NCI-H128 (cell line): ENCODE data around the gene DLG1.

Experiments used
- DNase-seq: peaks from one replicate; lab custom pipeline; 2025; ENCODE audit not compliant: unreplicated experiment; lab: John Stamatoyannopoulos, UW

DLG1 gene

DNA sequence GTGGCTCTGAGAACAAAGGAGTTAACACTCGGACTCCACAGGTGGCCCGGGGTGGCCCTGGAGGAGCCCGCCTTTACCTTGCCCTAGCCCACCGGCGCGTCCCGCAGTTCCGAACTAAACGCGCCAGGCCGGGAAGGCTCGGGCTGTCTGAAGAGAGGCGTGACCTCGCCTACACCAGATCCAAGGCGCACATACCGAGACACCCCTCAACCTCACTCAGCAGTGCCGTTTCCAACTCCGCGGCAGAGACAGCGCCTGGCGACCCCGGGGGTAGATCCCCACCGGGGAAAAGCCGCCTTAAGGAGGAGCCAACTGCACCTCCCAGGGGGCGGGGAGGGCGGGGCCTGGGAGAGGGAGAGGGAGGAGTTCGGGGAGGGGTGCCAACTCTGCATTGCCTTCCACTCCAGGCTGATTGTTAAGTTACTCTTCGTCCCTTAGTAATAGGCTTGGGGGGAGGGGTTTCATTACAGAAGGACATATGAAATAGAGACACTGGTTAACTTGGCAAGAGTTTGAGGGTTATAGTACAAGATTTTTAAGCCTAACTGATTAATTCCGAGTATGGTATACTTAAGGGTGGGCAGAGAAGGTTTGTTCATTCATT lies at the start of gene DLG1:
DLG1 (minus strand) TSS at position 272 of the 604 bp plus-strand sequence. CDS start 1,408 bp downstream, outside the sequence.
- DNase-seq: peak; percentile 57

DNA sequence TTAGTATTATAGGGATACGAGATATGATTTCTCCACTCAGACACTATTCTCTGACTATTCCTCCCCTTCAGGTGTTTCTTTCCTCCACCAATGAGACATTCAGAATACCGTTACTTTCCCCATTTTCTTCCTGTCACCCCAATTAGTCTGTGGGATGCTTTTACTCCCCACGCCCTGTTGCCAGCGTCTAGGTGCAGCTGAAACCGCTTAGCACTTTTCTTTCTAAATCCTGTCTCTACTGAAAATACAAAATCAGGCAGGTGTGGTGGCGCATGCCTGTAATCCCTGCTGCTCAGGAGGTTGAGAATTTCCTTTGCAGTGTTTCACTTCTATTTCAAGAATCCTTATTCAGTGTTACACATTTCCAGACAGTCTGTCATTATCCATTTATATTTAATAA lies 49.6 kb upstream of the DLG1 start:
- no peak for DNase-seq

DNA sequence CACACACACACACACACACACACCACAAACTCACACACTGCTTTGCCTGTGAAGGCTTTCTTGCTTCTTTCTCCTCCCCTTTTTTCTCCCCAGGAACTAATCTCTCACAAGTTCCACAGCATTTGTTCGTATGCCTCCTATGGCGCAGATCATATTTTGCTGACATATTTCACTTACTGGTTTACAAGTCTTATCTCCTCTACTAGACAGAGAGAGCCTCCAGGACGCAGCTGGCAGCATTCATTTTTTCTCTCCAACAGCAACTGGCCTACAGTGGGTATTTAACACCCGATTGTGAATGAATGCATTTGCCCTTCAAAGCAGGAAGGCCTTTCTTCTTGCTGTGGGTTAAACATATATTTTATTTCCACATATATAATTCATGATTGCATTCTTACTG lies 47.0 kb upstream of the DLG1 start:
- no peak for DNase-seq

DNA sequence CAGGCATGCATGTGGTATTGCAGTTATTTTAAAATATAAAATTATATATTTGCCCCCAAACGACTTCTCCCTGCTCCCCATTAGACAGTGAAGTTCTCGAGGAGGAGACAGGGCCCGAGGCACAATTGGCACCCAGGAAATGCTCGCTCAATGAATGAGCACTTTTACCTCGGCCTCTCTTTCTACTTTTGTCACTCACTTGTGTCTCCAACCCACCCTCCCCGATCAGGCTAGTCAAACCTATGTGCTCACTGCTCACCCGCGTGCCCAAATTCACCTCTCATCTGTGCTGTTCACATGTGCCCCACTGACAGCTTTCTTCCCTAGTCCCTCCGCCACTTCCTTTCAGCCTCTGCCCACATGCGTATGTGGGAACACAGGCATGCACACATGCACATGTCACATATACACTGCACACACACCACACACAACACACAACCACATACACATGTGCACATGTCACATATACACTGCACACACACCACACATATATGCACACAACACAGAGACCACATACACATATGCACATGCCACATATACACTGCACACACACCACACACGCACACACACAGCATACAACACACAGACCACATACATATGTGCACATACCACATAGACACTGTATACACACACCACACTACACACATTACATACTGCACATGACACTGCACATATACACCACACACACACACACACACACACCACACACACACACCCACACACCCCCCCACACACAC lies 46.3 kb upstream of the DLG1 start:
- no peak for DNase-seq

DNA sequence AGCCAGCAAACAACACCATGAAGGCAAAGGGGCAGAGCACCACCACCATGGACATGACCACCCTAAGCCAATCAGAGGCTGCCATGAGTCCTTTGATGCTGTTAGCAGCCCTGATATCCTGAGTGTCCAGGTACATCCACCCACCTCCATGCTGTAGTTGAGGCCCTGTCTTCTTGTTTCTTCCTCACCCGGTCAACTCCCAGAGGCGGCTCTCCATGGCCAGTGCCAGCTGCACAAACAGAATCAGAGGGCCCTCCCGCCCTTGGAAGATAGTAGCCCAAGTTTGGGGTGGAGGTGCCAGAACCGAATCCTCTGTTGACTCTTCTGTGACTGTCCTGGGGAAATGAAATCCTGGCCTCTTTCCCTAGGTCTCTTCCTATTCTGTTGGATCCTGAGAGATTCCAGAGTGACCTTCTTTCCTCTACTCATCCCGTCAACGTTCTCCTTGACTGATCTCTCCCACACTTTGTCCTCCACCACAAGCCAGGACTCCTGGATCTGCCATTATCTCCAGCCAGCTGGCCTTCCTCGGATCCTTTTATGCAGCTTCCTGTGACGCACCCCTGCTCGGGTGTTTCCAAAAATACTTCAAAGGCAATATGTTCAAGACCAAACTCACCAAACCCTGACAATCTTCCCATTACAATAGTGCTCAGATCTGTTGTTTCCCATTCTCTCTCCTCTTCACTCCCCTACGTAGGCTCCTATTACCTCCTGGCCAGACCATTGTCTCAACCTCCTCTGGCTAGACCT lies 45.4 kb upstream of the DLG1 start:
- DNase-seq: no peak

DNA sequence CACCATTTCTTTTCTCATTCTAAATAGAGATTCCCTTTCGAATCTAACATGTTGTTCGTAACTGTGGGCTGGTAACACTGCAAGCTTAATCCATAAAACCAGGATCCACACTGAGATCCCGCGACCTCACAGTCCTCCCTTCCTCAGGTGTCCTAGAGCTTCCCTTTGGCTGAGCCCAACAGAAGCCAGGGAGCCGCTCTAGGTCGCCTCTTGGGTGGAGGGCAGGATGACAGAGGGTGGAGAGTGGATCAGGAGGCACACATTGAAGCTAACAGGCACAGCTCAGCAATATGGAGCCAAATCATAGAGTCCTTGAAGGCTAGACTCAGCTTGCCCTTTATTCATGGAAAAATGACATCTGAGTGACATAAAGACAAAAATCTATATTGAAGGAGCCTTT lies 44.7 kb upstream of the DLG1 start:
- DNase-seq: no peak

DNA sequence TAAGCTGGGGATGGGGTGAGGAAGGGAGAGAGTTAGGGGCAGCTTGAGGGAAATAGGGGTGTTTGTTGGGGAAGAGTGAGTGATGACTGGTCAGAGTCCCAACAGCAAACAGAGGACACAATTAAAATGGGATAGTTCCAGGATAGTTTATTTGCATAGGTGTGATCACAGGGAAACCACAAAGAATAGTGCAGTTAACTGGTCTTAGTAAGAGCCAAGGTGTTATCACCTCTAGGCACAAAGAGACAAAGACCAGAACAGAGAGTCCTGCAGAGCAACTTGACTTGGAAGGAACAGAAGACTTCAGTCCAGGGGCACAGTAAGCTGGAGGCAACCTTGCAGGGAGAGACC lies 42.1 kb upstream of the DLG1 start:
- no peak for DNase-seq

DNA sequence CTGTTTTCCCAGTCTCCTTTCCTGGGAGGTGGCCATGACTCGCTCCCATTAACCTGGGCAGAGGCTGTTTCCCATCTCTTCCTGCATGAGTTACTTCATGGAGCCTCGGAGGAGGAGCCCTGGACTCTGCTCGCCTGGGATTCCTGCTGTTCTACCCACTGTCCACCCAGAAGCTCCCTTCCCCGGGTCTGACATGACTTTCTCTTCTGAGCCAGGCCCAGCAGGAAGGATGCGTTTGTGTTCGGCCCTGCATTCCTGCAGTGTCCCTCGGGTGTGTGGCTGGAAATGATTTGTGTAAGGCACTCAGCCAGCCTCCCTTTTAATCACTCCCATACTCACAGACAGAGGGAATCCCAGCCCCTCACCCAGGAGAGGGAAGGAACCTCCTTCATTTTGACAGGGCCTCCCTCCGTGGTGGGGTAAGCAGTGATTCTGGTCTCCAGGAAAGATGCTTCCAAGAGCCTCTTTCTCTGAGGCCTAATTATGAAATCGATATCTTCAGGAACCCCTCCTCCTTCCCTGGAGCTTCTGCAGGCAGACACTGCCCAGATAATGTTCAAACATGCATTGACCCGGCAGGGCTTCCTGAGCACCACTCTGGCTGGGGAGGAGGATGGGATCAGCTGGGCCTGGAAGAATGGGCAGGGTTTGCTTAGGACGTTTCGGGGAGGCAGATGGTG lies 41.6 kb upstream of the DLG1 start:
- no peak for DNase-seq

DNA sequence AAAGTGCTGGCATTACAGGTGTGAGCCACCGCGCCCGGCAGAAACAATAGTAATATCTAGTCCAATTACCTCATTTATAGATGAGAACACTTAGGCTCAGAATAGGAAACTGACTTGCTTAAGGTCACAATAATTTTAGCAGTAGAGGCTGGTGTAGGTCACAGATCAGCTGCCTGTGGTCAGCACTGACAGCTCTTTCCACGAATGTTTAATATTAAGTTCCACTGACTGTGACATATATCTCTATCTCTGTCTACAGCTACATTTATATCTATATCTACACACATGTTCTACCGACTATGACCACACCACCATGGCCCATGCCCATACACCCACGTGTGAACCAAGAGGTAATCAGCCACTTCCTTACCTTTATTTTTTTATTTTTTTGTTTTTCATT lies 40.2 kb upstream of the DLG1 start:
- no peak for DNase-seq

DNA sequence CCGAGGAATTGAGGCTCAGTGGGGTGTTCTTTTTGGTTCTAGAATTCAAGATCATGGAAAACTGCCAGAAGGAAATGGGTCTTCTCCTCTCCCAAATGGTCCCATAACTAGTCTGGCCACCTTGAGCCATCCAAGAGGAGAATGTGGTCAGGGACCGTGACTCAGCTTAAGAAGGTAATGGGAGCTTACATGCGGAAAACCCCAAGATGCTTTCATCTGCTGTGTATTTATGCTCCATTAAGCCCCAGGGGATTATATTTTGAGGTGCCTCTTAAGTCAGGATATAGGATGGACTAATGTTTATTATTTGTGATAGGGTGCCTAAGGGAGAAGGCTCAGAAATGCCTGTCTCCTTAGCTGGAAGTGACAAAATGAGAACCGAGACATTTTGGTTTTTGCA lies 39.2 kb upstream of the DLG1 start:
- DNase-seq: no peak

DNA sequence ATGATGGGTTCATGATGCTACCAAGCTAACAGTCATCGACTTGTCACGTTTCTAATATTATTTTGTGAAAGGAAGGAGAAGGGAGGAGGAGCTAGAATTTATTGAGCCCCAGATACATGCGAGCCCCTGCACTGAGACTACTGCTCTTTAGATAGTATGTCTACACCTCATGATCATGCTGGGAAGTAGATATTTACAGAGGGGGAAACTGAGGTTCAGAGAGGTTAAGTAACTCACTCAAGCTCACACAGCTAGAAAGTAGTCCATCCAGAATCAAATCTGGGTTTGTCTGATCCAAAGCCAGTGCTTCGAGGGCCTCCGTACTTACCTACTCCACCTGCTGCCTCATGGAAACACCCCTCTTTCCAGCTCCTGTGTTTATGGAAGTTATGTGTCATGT lies 38.8 kb upstream of the DLG1 start:
- DNase-seq: no peak

DNA sequence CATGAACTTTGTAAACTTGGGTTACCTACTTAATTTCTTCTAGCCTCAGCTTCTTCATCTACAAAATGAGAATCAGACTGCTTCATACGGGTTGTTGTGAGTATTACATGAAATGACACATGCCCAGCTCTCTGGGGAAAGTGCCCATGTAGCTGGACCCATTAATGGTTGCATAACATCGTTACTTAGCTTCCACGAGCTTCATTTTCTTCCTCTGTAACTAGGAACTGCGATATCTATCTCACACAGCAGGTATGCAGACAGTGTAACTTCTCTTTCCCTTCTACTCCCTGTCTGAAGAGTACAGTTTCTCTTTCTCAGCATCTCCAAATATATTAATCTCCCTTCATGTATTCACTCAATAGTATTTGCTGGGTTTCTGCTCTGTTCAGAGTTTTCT lies 37.9 kb upstream of the DLG1 start:
- no peak for DNase-seq

DNA sequence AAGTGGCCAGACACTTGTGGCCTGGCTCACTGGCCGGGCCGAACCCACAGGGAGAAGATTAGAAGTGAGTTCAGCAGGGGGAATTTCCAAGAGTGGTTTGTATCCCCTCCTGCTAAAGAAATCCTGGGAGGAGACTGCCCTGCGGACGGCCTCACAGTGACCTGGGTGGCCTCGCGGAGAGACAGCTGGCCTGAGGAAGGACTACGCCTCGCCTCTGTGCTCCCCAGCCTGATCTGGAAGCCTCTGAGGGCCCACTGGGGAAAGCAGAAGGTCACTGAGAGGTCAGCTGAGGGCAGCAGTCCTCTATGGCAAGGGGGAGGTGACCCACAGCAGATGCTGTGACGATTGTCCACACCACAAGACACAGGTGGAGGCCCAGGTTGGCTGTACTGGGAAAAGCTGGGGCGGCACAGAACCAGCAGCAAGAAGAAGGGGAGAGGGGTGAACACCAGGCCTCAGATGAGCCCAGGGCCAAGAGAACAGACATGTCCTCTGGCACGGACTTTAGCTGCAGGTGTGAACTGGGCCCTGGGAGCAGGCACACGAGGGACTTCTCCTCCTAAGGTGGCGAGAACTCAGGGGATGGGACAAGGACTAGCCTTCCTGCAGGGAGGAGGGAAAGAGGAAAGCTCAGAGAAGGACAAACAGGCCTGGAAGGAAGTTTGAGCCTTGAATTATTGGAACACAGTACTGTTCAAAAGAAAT lies 37.2 kb upstream of the DLG1 start:
- DNase-seq: no peak

DNA sequence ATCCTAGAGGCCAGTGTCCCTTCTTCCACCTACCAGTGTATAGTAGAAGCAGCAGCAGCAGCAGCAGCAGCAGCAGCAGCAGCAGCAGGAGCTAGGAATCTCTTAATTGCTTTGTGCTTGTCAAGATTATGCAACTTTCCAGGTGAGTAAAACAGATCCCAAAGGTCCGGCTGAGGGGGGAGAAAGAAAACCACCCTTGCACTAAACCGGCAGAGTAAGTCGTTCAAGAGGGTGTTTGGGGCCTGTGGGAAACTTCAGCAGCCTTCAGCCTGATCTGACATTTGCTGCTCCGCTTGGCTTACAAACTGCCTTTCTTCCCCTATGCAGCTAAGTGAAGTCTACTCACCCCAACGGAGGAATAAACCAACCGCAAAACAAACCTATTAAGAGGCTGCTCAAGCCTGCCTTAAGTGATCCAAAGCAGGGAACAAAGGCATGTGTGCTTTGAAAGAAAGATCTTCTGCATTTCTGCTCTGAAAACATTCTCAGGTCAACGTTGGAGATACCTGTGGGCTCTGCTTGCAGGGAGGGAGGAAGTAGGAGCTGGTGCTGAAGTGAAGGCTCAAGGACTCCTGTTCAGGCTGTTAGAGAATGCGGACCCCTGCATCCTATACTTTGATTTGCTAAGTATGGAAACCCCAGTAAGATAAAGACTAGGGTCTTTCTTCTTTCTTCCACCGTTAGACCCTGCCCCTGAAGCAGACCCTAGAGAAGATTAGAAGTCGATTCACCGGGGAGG lies 35.7 kb upstream of the DLG1 start:
- no peak for DNase-seq

DNA sequence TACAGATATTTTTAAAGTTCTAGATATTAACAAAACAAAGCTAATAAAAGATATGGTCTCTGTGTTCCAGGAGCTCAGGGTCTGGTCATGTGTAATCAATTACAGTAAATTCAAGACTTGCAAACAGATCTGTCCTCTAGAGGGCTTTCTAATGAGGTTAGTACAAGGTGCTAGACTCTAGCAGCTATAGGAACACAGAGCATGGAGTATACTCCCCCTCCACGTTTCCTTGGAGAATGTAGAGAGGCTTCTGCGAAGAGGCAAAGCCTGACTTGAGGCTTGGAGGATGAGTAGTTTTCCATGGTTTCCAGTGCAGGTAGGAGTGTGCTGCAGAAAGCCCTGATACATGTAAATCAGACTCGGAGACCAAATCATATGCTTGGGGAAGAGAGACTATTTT lies 32.7 kb upstream of the DLG1 start:
- no peak for DNase-seq

DNA sequence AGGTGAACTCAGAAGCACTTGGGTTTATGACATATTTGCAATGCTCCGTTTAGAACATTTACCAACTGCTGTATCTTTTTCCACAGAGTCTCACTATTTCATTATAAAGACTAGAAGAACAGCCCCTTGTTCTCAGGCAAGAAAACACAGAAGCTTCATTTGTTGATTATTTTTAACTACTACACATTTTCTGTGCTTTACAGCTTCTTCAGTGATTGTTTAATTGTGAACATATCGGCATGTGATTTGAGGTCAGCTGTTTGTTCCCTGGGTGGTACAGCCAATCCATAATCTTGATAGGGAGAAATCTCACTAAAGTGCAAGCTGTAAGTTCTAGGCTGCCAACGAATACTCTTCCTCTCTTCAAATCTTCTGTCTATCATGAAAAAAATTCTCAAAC lies 31.0 kb upstream of the DLG1 start:
- no peak for DNase-seq

DNA sequence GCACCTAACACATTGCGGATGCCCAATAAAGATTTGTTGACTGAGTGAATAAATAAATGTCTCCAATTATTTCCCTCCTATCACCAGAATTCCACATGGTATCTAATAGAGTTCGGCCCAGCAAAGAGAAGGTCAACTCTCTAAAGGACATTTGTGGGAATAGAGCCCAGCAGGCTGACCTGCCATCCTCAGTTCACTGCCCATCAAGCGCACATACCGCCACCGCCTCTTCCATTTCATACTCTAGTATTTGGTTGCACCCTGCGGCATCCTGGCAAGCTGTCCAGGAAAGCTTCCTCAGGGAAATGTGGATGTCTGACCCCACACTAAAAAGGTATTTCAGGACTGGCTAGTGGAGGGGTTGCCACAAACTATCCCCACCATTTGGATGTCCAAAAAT lies 29.8 kb upstream of the DLG1 start:
- no peak for DNase-seq

DNA sequence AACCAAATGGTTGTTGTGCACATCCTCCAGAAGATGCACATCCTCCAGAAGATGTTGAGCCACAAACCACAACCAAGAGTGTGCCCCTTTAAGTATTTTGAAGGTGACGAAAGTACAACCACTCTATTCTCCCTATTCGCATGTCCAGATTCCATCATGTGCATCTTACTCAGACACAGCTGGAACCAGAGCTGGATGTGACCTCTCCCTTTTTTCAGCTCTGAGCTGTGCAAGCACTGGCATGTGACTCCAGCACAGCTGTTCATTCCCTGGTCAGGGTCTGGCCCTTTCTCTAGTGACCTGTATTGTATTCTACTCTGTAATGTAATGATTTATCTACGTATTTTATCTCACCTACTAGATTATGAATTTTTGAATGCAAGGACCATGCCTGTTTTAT lies 29.3 kb upstream of the DLG1 start:
- no peak for DNase-seq

DNA sequence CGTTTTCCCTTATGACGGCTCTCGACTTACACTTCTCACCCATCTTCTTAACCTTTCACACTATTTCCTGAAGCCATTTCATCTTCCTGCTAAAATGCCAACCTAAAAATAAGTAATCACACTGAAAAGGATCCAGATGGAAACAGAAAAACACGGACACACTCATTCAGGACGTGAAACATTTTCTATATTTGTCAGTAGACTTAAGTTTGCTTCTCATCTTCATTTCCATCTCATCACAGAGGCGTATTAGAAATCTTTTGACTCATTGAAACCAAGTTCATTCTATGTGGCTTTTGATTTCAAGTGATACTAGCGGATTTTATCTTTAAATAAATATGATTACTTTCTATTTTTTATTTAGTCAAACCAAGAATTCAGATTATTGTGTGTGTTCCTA lies 27.4 kb upstream of the DLG1 start:
- DNase-seq: no peak

DNA sequence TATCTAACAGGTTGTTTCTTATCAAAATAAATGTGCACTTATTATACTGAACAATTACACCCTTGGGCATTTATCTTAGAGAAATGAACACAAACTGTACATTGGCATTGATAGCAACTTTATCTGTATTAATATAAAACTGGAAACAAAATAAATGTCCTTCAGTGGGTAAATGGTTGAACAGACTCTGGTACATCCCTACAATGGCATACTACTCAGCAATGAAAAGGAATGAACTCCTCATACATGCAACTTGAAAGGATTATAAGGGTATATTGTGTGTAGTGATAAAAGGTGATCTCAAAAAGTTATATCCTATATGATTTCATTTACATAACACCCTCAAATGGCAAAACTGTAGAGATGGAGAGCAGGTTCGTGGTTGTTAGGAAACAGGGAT lies 23.7 kb upstream of the DLG1 start:
- no peak for DNase-seq

DNA sequence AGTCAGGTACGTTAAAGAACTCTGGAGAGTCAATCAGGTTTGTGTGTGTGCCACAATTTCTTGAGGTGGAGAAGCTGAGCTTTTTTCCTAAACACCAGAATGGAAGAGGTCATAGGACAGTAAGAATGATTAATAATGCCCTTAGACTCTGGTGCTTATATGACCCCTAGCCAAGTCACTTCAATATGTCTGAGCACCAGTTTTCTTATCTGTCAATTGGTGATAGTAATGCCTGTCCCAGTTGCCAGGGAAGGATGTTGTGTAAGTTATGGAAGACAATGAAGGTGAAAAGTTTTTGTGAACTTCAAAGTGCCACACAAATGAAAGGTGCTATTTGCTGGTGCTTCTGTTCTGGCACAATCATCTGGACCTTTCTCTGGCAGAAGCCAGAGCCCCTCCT lies 22.2 kb upstream of the DLG1 start:
- DNase-seq: no peak
